Liver (tissue), 9 donors: ENCODE measurements around the gene RANBP17. TPM values are rescaled to one million over a fixed set of nuclear protein-coding genes. Genes with fewer than 3 reads are reported as not detected.

ENCODE experiments used
- DNase-seq: peaks from one replicate; pipeline ENCODE4 v3.0.0-alpha.2; 2017; ENCODE audit warnings: low spot score
- H3K27ac ChIP-seq, 2 donors: one replicate each; pipeline ENCODE4 v1.7.0; 2013; ENCODE audit warnings: inconsistent platforms in 2 of 2, low read length in 2 of 2, control low read depth in 1 of 2, low read depth in 1 of 2, mild to moderate bottlenecking in 1 of 2
- H3K27me3 ChIP-seq, 4 donors: one replicate each; pipeline versions ENCODE4 v1.6.1 to v1.7.0; 2013; ENCODE audit warnings: low read length in 3 of 4, inconsistent platforms in 1 of 4, mild to moderate bottlenecking in 1 of 4, moderate library complexity in 1 of 4; ENCODE audit not compliant: control insufficient read depth in 4 of 4, insufficient read depth in 4 of 4
- H3K36me3 ChIP-seq, 4 donors: one replicate each; pipeline versions ENCODE4 v1.6.1 to v1.7.0; 2013; ENCODE audit warnings: low read length in 3 of 4, mild to moderate bottlenecking in 3 of 4, low read depth in 1 of 4, moderate library complexity in 1 of 4; ENCODE audit not compliant: control insufficient read depth in 4 of 4, insufficient read depth in 3 of 4
- H3K4me1 ChIP-seq, 4 donors: one replicate each; pipeline versions ENCODE4 v1.6.1 to v1.7.0; 2013; ENCODE audit warnings: low read length in 3 of 4, mild to moderate bottlenecking in 3 of 4, moderate library complexity in 1 of 4; ENCODE audit not compliant: control insufficient read depth in 4 of 4, insufficient read depth in 4 of 4
- H3K4me3 ChIP-seq, 3 donors: one replicate each; pipeline versions ENCODE4 v1.6.1 to v1.7.0; 2013; ENCODE audit warnings: low read length in 3 of 3, control low read depth in 1 of 3, low read depth in 1 of 3, mild to moderate bottlenecking in 1 of 3
- H3K9ac ChIP-seq, 2 donors: one replicate each; pipeline ENCODE4 v1.7.0; 2013; ENCODE audit warnings: low read length in 2 of 2, mild to moderate bottlenecking in 2 of 2, moderate library complexity in 2 of 2, control low read depth in 1 of 2, low read depth in 1 of 2
- H3K9me3 ChIP-seq, 4 donors: one replicate each; pipeline versions ENCODE4 v1.6.1 to v1.7.0; 2013; ENCODE audit warnings: low read length in 3 of 4; ENCODE audit not compliant: control insufficient read depth in 4 of 4
- ATF3 ChIP-seq: IDR thresholded peaks from 2 replicates; pipeline ENCODE4 v1.6.1; 2016; ENCODE audit warnings: antibody characterized with exemption
- EGR1 ChIP-seq, 2 donors: IDR thresholded peaks; 2 replicates each; pipeline ENCODE4 v1.6.1; 2016 to 2018; ENCODE audit warnings: antibody characterized with exemption in 2 of 2, low read depth in 2 of 2
- FOXA1 ChIP-seq: IDR thresholded peaks from 2 replicates; pipeline ENCODE4 v1.6.1; 2016; ENCODE audit warnings: antibody characterized with exemption
- FOXA2 ChIP-seq: IDR thresholded peaks from 2 replicates; pipeline ENCODE4 v1.6.1; 2016; ENCODE audit warnings: antibody characterized with exemption
- GABPA ChIP-seq, 2 donors: IDR thresholded peaks in 1 of 2; conservative IDR thresholded peaks in 1 of 2; 2 replicates each; pipeline ENCODE4 v1.6.1; 2016; ENCODE audit warnings: antibody characterized with exemption in 2 of 2, mild to moderate bottlenecking in 1 of 2, moderate library complexity in 1 of 2
- HNF4A ChIP-seq, 2 donors: conservative IDR thresholded peaks; 2 replicates each; pipeline ENCODE4 v1.6.1; 2016; ENCODE audit warnings: antibody characterized with exemption in 2 of 2, mild to moderate bottlenecking in 2 of 2
- HNF4G ChIP-seq: IDR thresholded peaks from 2 replicates; pipeline ENCODE4 v1.6.1; 2016; ENCODE audit warnings: antibody characterized with exemption
- JUND ChIP-seq, 2 donors: IDR thresholded peaks; 2 replicates each; pipeline ENCODE4 v1.6.1; 2016; ENCODE audit warnings: antibody characterized with exemption in 2 of 2
- MAX ChIP-seq: IDR thresholded peaks from 2 replicates; pipeline ENCODE4 v1.6.1; 2016; ENCODE audit warnings: antibody characterized with exemption
- NR2F2 ChIP-seq: IDR thresholded peaks from 2 replicates; pipeline ENCODE4 v1.6.1; 2016; ENCODE audit warnings: antibody characterized with exemption
- RAD21 ChIP-seq, 2 donors: IDR thresholded peaks; 2 replicates each; pipeline ENCODE4 v1.6.1; 2016; ENCODE audit warnings: antibody characterized with exemption in 2 of 2, mild to moderate bottlenecking in 2 of 2
- REST ChIP-seq: IDR thresholded peaks from 2 replicates; pipeline ENCODE4 v1.6.1; 2016; ENCODE audit warnings: antibody characterized with exemption, mild to moderate bottlenecking
- RXRA ChIP-seq, 2 donors: IDR thresholded peaks; 2 replicates each; pipeline ENCODE4 v1.6.1; 2017 to 2018; ENCODE audit warnings: antibody characterized with exemption in 2 of 2, mild to moderate bottlenecking in 1 of 2
- SP1 ChIP-seq: IDR thresholded peaks from 2 replicates; pipeline ENCODE4 v1.6.1; 2018; ENCODE audit warnings: antibody characterized with exemption, mild to moderate bottlenecking
- TAF1 ChIP-seq: conservative IDR thresholded peaks from 2 replicates; pipeline ENCODE4 v1.6.1; 2016; ENCODE audit warnings: antibody characterized with exemption, mild to moderate bottlenecking
- YY1 ChIP-seq: IDR thresholded peaks from 2 replicates; pipeline ENCODE4 v1.6.1; 2016; ENCODE audit warnings: antibody characterized with exemption, mild to moderate bottlenecking
- ZBTB33 ChIP-seq: IDR thresholded peaks from 2 replicates; pipeline ENCODE4 v1.6.1; 2016; ENCODE audit warnings: antibody characterized with exemption
- WGBS: extraction: QIAGEN DNeasy Blood & Tissue Kit; methylation state at CpG from one replicate; pipeline ENCODE4 v1.1.7; 2013; 5-methylcytosine and 5-hydroxymethylcytosine counted together
- polyA plus RNA-seq, 2 donors: library from polyadenylated mRNA; stranded (reverse) in 1 of 2; unstranded in 1 of 2; fragments of 200-250 nt in 1 of 2; fragments of >200 nt in 1 of 2; fragmentation: Nextera tagmentation in 1 of 2; extraction: Ambion mirVana in 1 of 2; gene quantifications; one replicate each; pipeline versions ENCODE4 v1.2.1 to v1.2.3, GENCODE V29; 2013 to 2015
- total RNA-seq, 2 donors: library from RNA; depleted of rRNA; stranded (reverse); fragments of >200 nt; gene quantifications; one replicate each; pipeline ENCODE4 v1.2.3, GENCODE V29; 2014
- donor health status: healthy.
- donor health status: healthy.
- donor health status: healthy.
- donor health status: healthy.
- donor health status: healthy.

RANBP17 gene
- total and polyA plus RNA-seq, 4 donors = 0.83 to 10.8 (median 7.9) TPM

- TF ChIP-seq TAF1 = no peak
- no peak for TF ChIP-seq NR2F2
- TF ChIP-seq SP1 = no peak
- no peak for TF ChIP-seq JUND (IDR thresholded peaks at IDR 0.05)
- no peak for TF ChIP-seq RAD21 (IDR thresholded peaks at IDR 0.05)
These were observed 80.0 kb downstream of the RANBP17 start (continued) for GRCh38 chr5:170941788-170942187.

GRCh38 chr5:170945275-170945674, 83.5 kb downstream of the RANBP17 start:
- H3K9ac ChIP-seq = no peak overlapping the region
- no peaks in the 10 kb centered on the region for H3K9me3 ChIP-seq
- no peaks in the 10 kb centered on the region for H3K27me3 ChIP-seq
- no peak for DNase-seq
- 93% methylated on average over 3 of the region's 3 CpGs for WGBS
- H3K27ac ChIP-seq = no peak overlapping the region
- no peak overlapping the region for H3K4me3 ChIP-seq
- no peaks in the 10 kb centered on the region for H3K4me1 ChIP-seq
- TF ChIP-seq YY1 (no peak), GABPA (IDR thresholded peaks at IDR 0.05 in 1 of 2, conservative IDR thresholded peaks at IDR 0.05 in 1 of 2) (no peak), TAF1 (no peak), FOXA1 (no peak), NR2F2 (no peak), JUND (IDR thresholded peaks at IDR 0.05) (no peak), HNF4G (no peak), FOXA2 (no peak), MAX (no peak), EGR1 (IDR thresholded peaks at IDR 0.05; ENCODE audit: low read depth in 2 of 2) (no peak), ATF3 (no peak), RAD21 (IDR thresholded peaks at IDR 0.05) (no peak)
- H3K36me3 ChIP-seq = no peaks in the 10 kb centered on the region

- H3K27me3 ChIP-seq = no peaks in the 10 kb centered on the region
- H3K4me1 ChIP-seq = no peaks in the 10 kb centered on the region
- DNase-seq = no peak
- H3K9ac ChIP-seq = no peak overlapping the region
- H3K4me3 ChIP-seq = no peak overlapping the region
- H3K27ac ChIP-seq = no peak overlapping the region
- H3K36me3 ChIP-seq = no peaks in the 10 kb centered on the region
- TF ChIP-seq FOXA1 (no peak), RXRA (IDR thresholded peaks at IDR 0.05) (no peak), TAF1 (no peak), ATF3 (no peak), JUND (IDR thresholded peaks at IDR 0.05) (no peak), MAX (no peak), NR2F2 (no peak)
- no peaks in the 10 kb centered on the region for H3K9me3 ChIP-seq
- 56% methylated on average over 3 of the region's 3 CpGs for WGBS
These were observed 98.7 kb downstream of the RANBP17 start for GRCh38 chr5:170960567-170960966.

GRCh38 chr5:170963521-170963920, 101.7 kb downstream of the RANBP17 start:
- no peaks in the 10 kb centered on the region for H3K27me3 ChIP-seq
- no peaks in the 10 kb centered on the region for H3K4me1 ChIP-seq
- H3K27ac ChIP-seq = no peak overlapping the region
- no peak overlapping the region for H3K9ac ChIP-seq
- no peak for DNase-seq
- no peak for TF ChIP-seq REST
- no peak for TF ChIP-seq EGR1 (IDR thresholded peaks at IDR 0.05; ENCODE audit: low read depth in 2 of 2)
- TF ChIP-seq TAF1 = no peak
- TF ChIP-seq HNF4A (conservative IDR thresholded peaks at IDR 0.05) = no peak
- TF ChIP-seq GABPA (IDR thresholded peaks at IDR 0.05 in 1 of 2, conservative IDR thresholded peaks at IDR 0.05 in 1 of 2) = no peak
- no peak for TF ChIP-seq SP1
- no peak for TF ChIP-seq YY1
- no peak for TF ChIP-seq RXRA (IDR thresholded peaks at IDR 0.05)
- no peak for TF ChIP-seq JUND (IDR thresholded peaks at IDR 0.05)
- TF ChIP-seq FOXA2 = no peak
- TF ChIP-seq ZBTB33 = no peak
- no peak for TF ChIP-seq NR2F2
- no peak for TF ChIP-seq HNF4G
- TF ChIP-seq FOXA1 = no peak
- no peak for TF ChIP-seq ATF3
- H3K9me3 ChIP-seq = no peaks in the 10 kb centered on the region
- no peak overlapping the region for H3K4me3 ChIP-seq
- no peaks in the 10 kb centered on the region for H3K36me3 ChIP-seq
- WGBS = 75% methylated on average over 5 of the region's 5 CpGs
